Activated naive CD4-positive, alpha-beta T cell treated with Interleukin-2 at 50 U/mL for 16 hours (primary cell): ENCODE data around the gene IVL.
A peak's percentile ranks its signal among the peaks of the same experiment; 100 is the strongest.

Experiments used
- DNase-seq: peaks from one replicate; pipeline ENCODE4 v3.0.0-alpha.2; 2020

IVL gene

GRCh38 chr1:152907686-152908601, at the start of gene IVL:
Gene IVL (plus strand): TSS chr1:152908546. CDS start chr1:152909798, 1,252 bp downstream.
- no peak for DNase-seq

- no peak for DNase-seq
Measured at GRCh38 chr1:152859696-152860095, 48.6 kb upstream of the IVL start, which contains the start of gene LCE7A. Gene LCE7A (plus strand): TSS chr1:152859996. CDS start chr1:152860698, 702 bp downstream.

DNA sequence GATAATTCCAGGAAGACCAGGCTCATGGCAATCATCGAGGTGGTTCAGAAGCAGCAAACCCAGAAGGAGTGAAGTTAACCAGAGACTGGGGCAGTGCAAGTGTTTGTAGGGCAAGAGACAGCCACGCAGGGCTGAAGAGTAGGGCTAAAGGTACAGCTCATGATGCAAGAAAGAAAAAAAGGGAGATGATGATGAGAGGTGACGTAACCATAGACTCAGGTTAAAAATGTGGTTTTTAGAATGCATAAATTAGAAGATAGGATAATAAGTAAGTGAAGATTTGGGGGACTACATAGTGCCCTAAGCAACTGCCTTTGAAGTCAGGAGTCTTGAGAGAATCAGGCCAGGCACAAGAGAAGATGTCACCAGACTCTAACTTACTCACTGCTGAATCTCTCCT, 48.2 kb upstream of the IVL start:
- DNase-seq, result no peak

DNA sequence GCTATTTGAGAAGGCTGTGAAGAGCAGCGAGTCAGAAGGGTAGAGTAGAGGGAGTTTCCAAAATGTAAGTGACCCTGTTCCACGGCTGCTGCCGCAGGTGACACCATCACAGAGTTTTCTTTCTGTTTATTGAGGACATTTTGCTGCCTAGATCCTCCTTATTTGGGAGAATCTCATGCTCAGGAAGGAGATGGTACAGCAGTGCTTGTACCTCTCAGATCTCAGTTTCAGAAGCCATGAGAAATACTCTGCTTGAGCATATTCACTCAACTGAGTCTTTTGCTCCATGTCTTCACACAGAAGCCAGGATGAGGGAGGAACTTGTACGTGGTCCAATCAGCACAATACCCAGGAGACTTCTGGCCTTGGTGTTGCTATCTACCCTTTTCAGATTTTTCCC, 47.0 kb upstream of the IVL start:
- no peak for DNase-seq

DNA sequence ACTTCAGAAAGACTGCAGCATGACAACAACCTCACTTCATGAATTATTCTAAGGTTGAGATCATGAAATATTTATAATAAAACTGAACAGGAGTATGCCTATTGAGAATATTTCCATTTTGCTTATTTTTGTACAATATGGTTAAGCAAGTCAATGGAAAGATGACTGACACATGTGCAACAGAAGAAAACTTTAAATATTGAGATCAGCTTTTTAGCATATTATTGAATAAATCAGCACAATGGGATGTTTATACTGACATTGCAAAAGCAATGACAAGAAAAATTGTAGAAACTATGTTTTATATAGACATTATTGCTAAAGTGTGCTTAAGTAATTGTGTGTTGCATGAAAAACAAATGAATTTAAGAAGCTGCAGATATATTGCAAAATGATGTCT, 43.9 kb upstream of the IVL start:
- DNase-seq, result no peak

DNA sequence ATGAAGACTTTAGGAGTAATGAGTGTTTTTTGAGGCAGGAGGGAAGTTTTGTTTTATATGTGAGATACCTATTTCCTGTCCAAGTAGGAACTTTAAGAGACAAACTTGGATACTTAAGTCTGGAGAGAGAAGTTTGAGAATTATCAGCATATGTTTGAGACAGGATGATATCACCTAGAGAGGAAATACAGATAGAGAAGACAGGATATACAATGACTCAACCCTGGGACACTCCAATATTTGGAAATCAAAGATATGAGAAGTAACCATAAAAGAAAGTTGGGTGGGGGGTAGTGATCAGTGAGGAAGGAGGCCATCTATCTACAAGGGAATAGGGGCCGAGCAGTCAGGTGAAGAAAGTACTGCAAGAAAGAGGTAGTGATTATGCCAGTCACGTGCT, 42.0 kb upstream of the IVL start:
- no peak for DNase-seq

GRCh38 chr1:152869808-152870419, 38.4 kb upstream of the IVL start:
- DNase-seq, result peak; percentile 54

- no peak for DNase-seq
Measured at GRCh38 chr1:152870831-152871730, 37.3 kb upstream of the IVL start.

DNA sequence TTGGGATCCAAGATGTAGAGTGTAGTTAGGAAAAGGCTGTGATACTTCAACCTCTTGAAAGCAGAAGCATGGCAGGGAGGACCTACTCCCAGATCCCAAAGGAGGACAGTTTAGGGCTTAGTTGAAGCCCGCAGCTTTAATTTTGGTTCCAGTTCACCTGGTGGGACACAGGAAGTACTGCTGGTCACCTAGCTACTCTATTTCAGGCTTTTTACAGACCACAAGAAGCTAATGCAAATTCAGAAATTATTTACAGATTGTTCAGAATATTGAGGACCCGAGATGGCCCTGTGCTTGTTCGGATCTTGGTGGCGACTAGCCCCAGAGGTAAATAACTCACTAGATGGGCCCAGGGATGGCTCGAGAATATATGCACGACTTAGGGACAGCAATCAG, 36.6 kb upstream of the IVL start:
- DNase-seq, result no peak

DNA sequence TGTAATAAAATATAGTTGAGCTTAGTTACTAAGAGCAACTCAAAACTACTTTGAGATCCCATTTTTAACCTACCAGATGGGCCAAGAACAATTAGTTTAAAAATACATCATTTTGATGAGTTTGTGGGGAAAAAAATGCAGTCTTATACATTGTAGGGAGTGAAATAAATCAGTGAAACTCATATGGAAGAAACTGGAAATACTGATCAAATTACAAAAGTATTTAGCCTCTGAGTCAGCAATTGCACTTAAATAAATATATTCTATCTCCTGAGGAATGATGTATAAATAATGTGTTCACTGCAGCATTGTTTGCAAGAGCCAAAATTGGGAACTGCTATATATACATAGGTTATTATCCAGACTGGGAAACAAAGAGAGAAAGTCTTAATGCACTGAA, 34.9 kb upstream of the IVL start:
- no peak for DNase-seq

DNA sequence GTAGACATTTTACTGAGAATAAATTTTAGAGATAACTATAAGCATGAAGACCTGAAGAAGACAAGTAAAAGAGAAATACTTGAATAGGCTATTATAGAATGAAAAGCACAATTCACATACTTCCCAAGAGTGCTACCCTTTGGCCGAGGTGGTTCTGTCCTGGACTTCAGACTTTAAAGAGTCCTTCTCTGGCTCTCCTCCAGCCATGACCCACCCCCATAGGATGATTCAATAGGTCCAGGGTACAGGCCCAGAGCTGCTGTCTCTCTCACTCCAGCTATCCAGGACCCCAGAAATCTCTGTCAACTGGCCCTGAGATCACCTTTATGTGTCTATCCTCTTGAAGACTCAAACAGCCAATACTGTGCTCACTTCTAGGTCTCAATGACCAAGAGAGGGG, 31.5 kb upstream of the IVL start:
- no peak for DNase-seq

DNA sequence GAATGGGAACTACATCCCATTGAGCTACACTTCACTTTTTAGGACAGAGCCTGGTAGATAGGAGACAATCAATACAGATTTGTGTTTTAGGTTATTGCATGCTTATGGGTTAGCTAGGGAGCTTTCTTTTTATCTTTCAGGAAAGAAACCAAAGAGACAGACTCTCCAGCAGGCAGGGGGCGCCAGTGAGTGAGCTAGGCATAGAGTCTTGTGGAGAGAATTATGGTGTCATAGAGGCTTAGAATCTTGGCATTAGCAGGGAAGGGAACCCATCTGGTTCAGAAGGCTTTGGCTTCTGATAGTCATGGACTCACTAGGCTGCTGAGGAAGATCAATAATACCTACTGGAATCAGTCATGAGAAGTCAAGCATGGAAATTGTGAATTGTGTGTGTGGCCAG, 30.3 kb upstream of the IVL start, which contains the start of gene SMCP:
Gene SMCP (plus strand): TSS at position 281 of the 400 bp plus-strand sequence. CDS start 6,101 bp downstream, outside the sequence.
- no peak for DNase-seq

GRCh38 chr1:152879559-152880198, 28.7 kb upstream of the IVL start:
- no peak for DNase-seq

DNA sequence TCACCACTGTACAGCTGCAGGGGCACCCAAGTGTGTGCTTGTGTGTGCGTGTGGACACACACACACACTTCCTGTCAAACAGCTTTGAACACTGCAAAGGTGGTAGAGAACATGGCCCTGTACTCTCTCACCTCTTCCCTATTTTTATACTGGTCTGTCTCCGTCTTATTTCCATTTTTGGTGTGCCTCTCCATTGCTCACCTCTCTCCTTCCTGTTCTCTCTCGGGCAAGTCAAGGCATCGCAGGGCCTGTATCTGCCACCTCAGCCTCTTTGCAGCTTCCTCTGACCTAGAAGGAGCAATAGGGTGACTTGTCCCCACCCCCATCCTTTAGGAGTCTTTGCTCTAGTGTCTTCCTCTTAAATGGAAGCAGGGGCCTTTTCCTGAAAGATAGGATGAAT, 28.0 kb upstream of the IVL start:
- no peak for DNase-seq

GRCh38 chr1:152880907-152881306, 27.4 kb upstream of the IVL start:
- no peak for DNase-seq

GRCh38 chr1:152884085-152884484, 24.3 kb upstream of the IVL start:
- DNase-seq, result no peak

GRCh38 chr1:152884506-152884905, 23.8 kb upstream of the IVL start:
- no peak for DNase-seq

DNA sequence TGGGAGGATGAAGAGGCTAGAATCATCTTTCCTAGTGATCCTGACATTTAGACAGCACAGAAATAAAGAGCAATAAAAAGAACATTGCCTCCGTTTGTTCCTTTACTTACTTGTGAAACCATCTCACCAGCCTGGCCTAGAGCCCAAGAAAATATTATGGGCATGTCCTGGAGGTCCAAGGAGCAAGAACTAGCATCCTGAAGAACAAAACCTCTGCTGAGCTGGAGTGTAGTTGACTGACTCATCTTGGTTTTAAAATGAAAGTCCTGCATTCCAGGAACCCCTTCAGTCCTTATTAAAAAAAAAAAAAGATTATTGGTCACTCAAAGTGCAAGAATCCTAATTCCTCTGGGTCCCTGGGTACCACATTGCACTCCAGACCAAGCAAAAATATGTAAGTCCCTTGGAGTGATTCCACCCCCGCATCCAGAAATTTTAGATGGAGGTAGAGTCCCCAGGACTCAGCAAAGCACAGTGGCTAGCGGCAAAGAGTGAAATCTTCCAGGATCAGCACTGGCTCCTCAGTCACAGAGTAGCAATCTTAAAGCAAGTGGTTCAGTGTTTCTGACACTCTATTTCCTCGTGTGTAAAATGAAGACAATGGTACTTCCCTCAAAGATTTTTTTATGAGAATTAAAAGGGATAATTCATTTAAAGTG, 23.3 kb upstream of the IVL start:
- no peak for DNase-seq

DNA sequence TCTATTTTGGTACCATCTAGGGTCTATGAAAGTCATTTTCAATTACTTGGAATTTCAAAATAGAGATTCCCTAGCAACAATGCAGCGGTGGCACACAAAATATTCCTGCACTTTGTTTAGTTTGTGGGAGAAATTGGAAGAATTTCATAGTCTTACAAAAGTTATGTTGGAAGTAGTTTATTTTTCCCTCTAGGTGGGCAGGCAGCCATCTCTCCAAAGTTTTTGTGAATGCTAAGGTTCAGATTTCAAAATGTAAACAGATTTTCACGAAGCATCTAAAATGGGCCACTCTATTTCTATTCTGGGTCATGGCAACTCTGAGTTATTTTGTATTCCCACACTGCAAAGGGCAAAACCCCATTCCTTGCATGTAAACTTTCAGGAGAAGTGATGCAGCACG, 22.3 kb upstream of the IVL start:
- no peak for DNase-seq

DNA sequence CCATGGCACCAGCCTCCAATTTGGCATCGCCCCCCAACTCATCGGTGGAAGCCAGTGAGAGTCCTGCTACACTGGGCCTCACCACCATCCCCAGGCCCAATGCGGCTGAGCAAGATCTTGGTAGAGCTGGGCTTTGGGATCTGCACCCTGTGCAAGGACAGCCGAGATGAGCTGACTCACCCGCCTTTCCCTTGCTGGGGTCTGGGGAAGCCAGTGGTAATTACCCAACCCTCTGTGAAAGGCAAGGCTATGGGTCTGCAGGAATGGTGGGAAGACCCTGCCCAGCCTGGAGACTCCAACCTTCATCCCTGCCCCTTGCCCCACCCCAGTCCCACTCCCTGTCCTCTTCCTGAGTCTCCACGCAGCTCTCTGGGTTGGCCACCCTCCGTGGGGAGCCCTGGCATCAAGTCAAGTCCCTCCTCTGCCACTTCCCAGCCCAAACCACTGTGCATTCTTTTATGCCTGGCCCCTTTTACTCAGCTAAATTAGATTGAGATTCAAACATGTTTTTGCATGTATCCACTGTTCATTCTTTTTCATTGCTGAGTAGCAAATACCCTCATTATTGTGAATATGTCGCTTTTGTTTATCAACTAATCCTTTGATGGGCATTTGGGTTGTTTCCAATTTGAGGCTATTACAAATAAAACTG, 21.5 kb upstream of the IVL start:
- no peak for DNase-seq

DNA sequence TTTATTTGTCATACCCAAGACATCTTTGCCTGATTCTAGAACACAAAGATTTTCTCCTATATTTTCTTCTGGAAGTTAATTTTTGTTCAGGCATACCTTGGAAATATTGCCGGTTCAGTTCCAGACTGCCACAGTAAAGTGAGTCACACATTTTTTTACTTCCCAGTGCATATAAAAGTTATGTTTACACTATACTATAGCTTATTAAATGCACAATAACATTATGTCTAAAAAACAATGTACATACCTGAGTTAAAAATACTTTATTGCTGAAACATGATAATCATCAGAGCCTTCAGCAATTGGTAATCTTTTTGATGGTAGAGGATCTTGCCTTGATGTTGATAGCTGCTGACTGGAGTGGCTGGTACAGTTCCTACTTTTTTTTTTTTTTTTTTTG, 20.2 kb upstream of the IVL start:
- DNase-seq, result no peak

DNA sequence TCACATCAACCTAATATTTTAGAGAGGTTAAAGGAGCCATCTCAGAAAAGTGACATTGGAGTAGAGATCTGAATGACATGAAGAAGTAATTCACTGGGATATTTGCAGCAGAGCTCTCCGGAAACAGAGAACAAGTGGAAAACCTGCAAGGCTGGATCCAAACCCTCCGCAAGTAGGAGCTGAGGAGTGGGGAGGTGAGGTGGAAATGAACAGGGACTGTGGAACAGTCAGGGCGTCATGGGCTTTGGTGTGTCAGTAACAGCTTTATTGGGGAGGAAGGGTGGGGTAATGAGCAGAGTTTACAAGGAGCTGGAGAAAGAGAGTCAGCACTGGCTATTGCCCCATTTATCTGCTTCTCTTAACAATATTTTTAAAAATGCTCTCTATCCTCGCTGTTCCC, 9.3 kb upstream of the IVL start:
- DNase-seq, result no peak
